MV-4-11 (cell line): ENCODE results near the gene MOB1A.
A peak's percentile ranks its signal among the peaks of the same experiment; 100 is the strongest.
"Not testable (repeated sequence)": the region's sequence is repeated elsewhere in the genome, so short reads cannot be mapped to it uniquely, and the experiment has no call there.

Experiments
- DNase-seq: peaks from one replicate; lab custom pipeline; 2025; lab: John Stamatoyannopoulos, UW

MOB1A gene

GRCh38 chr2:74178211-74179062, at the start of gene MOB1A:
Gene MOB1A, minus strand, starts transcription at chr2:74178879. Its CDS starts 205 bp downstream, at chr2:74178674.
- DNase-seq, result peak; percentile 98

GRCh38 chr2:74227646-74228045, 49.0 kb upstream of the MOB1A start:
- DNase-seq, result no peak

GRCh38 chr2:74226648-74227213, 48.1 kb upstream of the MOB1A start:
- DNase-seq, result no peak

- DNase-seq, result no peak
Measured at GRCh38 chr2:74225698-74226459, 47.2 kb upstream of the MOB1A start.

- DNase-seq, result peak; percentile 67
Measured at GRCh38 chr2:74223941-74224770, 45.5 kb upstream of the MOB1A start.

- no peak for DNase-seq
Measured at GRCh38 chr2:74222300-74222650, 43.6 kb upstream of the MOB1A start.

GRCh38 chr2:74221604-74222299, 43.1 kb upstream of the MOB1A start:
- DNase-seq, result no peak

- no peak for DNase-seq
Measured at GRCh38 chr2:74221091-74221490, 42.4 kb upstream of the MOB1A start.

GRCh38 chr2:74219846-74220486, 41.3 kb upstream of the MOB1A start:
- DNase-seq, result no peak

- no peak for DNase-seq
Measured at GRCh38 chr2:74216642-74217041, 38.0 kb upstream of the MOB1A start.

GRCh38 chr2:74215771-74216170, 37.1 kb upstream of the MOB1A start:
- DNase-seq, result not testable (repeated sequence)

- no peak for DNase-seq
Measured at GRCh38 chr2:74212702-74213410, 34.2 kb upstream of the MOB1A start.

- DNase-seq, result peak; percentile 96
Measured at GRCh38 chr2:74206180-74206688, 27.6 kb upstream of the MOB1A start.

- DNase-seq, result peak; percentile 72
Measured at GRCh38 chr2:74205596-74205995, 26.9 kb upstream of the MOB1A start.

- DNase-seq, result no peak
Measured at GRCh38 chr2:74205113-74205512, 26.4 kb upstream of the MOB1A start.

GRCh38 chr2:74204436-74204835, 25.8 kb upstream of the MOB1A start:
- no peak for DNase-seq

- DNase-seq, result peak; percentile 42
Measured at GRCh38 chr2:74201596-74201995, 22.9 kb upstream of the MOB1A start.

GRCh38 chr2:74201196-74201595, 22.5 kb upstream of the MOB1A start:
- DNase-seq, result no peak

- no peak for DNase-seq
Measured at GRCh38 chr2:74199871-74200305, 21.2 kb upstream of the MOB1A start.

- peak; percentile 52 for DNase-seq
Measured at GRCh38 chr2:74199275-74199701, 20.6 kb upstream of the MOB1A start.
